Measurements from ENCODE around the gene RPP30.

RPP30 gene

DNA sequence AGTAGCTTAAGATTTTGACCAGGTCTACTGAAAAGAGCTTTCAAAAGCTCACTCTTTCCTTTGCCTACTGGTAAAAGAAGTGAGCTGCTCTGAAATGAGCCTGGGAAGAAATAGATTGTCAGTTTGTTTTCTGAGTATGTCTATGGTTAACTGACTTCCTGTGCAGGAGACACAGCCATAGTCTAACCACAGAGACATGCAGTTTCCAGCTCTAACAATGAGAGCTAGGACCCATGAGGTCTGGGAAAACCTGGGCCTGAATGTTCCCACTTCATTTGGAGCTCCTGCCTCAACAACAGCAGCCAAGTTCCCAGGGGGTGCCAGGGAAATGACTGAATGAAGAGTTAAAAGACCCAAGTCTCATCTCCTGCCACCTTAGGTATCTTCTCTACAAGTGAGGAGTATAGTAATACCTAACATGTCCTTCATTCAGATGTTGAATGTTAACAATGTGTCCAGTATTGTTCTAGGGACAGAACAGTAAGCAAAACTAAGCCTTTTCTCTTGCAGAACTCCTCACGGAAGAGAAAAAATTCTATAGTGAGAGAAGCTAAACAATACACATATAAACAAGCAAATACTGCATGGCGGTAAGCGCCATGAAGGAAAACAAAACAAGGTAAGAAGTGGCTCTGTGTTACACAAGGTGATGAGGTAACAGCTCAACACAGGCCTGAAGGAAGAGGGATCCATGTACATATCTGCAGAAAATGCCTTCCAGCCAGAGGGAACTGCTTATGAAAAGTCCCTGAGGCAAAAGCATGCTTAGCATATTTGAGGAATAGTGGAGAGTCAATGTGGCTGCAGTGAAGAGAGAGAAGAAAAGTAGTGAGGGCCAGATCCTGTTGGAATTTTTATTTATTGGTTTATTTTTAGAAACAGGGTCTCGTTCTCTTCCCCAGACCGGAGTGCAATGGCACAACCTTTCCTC is 75.5 kb downstream of the RPP30 start:
- DNase-seq = no peak

Measured in NCI-H1417 (cell line).